GM12874 (cell line): ENCODE data around the gene ZMAT5.

Source experiments
- CTCF ChIP-seq: IDR thresholded peaks from 2 replicates; pipeline ENCODE4 v1.5.1; 2011; ENCODE audit warnings: low read depth, mild to moderate bottlenecking, control low read depth, low read length, moderate library complexity; ENCODE audit not compliant: insufficient read depth

The ZMAT5 gene

DNA sequence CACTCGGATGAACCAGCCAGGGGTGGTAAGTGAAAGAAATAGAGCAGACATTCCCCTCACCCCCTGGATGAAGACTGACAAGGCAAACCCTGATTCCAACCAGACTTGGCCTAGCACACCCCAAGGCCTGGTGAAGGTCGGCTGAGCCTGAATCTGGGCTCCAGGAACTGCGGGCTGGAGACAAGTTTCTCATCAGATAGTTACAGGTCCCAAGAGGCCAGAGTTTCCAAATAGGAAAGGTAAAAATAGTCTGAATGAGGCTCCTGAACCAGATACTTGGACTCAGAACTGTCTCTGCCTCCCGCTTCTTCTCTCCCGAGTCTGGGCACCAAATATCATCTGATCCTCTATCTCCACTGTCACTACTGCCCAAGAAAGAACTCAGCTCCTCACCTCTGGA, 7.8 kb downstream of the ZMAT5 start:
- no peak for TF ChIP-seq CTCF

DNA sequence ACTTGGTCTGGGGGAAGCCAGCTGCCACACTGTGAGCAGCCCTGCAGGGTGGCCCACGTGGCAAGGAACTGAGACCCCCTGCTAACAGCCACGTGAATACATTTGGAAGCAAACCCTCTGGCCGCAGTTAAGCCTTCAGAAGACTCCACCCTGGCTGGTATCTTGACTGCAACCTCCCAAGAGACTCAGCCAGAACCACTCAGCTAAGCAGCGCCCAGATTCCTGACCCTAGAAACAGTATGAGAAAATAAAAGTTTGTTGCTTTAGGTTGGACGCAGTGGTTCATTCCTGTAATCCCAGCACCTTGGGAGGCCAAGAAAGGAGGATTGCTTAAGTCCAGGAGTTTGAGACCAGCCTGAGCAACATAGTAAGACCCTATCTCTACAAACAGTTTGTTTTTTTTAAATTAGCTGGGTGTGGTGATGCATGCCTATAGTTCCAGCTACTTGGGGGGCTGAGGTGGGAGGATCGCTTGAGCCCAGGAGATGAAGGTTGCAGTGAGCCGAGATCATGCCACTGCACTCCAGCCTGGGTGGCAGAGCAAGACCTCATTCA, 8.7 kb downstream of the ZMAT5 start:
- no peak for TF ChIP-seq CTCF

DNA sequence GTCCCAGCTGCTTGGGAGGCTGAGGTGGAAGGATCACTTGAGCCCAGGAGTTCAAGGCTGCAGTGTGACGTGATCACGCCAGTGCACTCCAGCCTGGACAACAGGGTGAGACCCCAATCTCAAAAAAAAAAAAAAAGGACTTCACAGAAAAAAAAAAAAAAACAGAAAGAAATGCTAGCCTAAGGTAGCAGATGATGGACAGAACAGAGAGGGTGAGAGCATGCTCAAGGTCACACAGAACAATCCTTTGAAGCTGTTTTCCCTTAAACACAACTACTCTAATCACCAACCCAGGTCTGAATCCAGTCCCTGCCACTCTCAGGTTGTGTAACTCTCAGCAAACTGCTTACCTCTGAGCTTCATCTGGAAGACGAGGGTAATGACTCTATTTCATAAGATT, 9.7 kb downstream of the ZMAT5 start:
- TF ChIP-seq CTCF, result no peak

- no peak for TF ChIP-seq CTCF
Measured at GRCh38 chr22:29756341-29756740, 10.5 kb downstream of the ZMAT5 start.

- TF ChIP-seq CTCF, result no peak
Measured at GRCh38 chr22:29755889-29756288, 10.9 kb downstream of the ZMAT5 start.

GRCh38 chr22:29753808-29754657, 12.8 kb downstream of the ZMAT5 start:
- no peak for TF ChIP-seq CTCF

DNA sequence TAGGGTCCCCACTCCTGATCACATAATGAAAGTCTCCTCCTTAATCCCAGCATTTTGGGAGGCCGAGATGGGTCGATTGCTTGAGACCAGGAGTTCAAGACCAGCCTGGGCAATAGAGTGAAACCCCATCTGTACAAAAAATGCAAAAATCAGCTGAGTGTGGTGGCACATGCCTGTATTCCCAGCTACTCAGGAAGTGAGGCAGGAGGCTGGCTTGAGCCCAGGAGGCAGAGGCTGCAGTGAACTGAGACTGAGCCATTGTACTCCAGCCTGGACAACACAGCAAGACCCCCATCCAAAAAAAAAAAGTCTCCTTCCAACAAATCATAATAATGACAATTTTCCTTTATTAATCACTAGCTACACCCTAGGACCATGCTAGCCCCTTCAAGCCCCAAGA, 15.1 kb downstream of the ZMAT5 start:
- TF ChIP-seq CTCF, result no peak
